HT-29 (cell line): ENCODE results near the gene HEY2. TPM values are rescaled to one million over a fixed set of nuclear protein-coding genes. Genes with fewer than 3 reads are reported as not detected.
"Not testable (repeated sequence)": the region's sequence is repeated elsewhere in the genome, so short reads cannot be mapped to it uniquely, and the experiment has no call there.

ENCODE experiments used
- DNase-seq: peaks from one replicate; pipeline ENCODE4 v3.0.0-alpha.2; 2015; ENCODE audit warnings: low spot score
- total RNA-seq: library from RNA; depleted of rRNA; stranded (reverse); fragments of >200 nt; shearing (Covaris generic); gene quantifications from 2 replicates; pipeline ENCODE4 v1.2.3, GENCODE V29; 2014

Gene HEY2
- total RNA-seq, 1 experiment from 2014 or later = 0.08 TPM

DNA sequence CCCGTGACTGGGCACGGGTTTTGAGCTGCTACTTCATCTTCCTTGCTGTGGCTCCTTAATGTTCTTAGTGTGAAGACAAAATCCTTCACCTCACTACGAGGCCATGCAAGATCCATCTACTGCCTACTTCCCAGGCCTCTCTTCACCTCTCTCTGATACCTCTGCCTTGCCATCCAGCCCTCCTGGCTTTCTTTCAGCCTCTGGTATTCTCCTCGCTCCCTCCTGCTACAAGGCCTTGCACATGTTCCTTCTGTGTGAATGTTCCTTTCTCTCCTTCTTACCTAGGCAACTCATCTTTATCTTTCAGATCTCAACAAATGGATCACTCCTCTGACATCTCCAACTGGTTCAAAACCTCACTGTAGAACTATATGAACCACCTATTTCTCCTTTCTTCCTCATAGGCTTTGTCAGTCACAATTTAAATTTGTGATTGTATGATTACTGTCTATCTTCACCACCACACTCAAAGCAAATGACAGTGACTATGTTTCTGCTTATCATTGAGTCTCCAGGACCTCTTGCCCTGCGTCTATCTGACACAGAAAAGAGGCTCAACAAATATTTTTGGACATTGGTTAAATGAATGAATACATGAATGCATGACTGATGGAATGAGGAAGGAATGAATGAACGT, 19.8 kb downstream of the HEY2 start:
- no peak for DNase-seq

DNA sequence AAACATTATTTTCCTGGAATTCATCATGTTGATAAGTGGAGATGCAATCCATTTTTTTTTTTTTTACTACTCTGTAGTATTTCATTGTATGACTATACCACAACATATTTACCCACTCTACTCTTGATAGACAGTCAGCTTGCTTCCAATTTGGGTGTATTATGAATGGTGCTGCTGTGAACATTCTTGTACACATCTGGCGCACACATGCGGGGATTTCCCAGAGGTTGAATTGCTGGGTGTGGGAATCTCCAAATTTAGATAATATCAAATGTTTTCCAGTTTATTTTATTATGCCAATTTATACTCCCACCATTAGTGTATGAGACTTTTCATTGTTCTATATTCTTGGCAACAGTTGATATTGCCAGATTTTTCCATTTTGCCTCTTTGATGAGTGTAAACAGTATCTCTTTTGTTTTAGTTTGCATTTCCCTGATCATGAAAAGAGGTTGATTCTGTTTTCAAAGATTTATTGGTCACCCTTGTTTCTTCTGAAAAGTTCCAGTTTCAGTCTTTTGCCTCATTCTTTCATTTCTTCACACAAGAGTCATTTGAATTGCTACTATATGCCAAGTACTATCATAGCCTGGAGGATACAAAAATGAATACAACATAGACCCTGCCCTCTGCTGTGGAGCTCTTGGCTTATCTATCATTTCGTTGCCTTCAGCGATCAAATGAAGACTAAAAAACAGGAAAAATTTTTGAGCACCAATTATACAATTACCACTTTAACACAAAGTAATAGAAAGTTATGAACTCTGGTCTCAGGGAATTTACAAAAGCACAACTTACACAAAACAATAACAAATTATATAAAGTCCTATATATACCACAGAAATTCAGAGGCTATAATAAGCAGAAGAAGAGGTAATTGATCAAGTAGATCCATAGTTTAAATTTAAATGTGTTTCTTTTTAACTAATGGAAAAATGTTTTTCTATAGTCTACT, 24.2 kb downstream of the HEY2 start:
- DNase-seq = no peak

DNA sequence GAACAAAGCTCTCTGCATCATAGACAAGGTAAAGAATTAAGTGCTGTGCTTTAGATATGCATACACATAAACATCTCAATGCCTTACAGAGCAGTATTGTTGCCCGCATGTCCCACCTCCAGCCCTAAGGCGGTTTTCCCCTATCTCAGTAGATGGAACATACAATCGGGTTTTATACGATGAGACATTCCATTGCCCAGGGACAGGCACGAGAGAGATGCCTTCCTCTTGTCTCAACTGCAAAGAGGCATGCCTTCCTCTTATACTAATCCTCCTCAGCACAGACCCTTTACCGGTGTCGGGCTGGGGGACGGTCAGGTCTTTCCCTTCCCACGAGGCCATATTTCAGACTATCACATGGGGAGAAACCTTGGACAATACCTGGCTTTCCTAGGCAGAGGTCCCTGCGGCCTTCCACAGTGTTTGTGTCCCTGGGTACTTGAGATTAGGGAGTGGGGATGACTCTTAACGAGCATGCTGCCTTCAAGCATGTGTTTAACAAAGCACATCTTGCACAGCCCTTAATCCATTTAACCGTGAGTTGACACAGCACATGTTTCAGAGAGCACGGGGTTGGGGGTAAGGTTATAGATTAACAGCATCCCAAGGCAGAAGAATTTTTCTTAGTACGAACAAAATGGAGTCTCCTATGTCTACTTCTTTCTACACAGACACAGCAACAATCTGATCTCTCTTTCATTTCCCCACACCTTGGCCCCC, 26.8 kb downstream of the HEY2 start:
- DNase-seq = not testable (repeated sequence)

DNA sequence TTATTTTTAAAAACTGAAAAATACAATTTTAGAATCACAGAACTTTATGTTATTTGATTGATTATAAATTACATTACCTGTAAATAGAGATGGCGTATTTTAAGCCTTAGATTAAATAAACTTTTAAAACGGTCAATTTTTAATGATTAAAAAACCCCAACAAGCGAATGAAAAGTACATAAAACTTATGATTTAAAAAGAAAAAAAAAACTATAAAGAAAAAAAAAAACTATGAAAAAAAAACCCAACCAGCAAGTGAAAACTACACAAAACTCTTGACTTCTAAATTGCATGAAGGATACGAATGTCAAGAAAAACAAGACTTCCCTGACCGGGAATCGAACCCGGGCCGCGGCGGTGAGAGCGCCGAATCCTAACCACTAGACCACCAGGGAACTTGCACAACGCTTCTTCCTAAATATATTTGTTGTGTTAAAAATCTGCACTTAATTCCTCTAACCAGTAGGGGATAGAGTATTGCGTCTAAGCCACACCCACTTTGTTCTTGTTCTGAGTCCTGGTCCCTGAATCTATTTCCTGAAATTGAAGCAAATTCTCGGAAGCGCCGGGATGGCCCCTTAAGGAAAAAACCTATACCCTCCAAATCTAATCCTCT, 30.6 kb downstream of the HEY2 start:
- DNase-seq = peak; percentile 97

DNA sequence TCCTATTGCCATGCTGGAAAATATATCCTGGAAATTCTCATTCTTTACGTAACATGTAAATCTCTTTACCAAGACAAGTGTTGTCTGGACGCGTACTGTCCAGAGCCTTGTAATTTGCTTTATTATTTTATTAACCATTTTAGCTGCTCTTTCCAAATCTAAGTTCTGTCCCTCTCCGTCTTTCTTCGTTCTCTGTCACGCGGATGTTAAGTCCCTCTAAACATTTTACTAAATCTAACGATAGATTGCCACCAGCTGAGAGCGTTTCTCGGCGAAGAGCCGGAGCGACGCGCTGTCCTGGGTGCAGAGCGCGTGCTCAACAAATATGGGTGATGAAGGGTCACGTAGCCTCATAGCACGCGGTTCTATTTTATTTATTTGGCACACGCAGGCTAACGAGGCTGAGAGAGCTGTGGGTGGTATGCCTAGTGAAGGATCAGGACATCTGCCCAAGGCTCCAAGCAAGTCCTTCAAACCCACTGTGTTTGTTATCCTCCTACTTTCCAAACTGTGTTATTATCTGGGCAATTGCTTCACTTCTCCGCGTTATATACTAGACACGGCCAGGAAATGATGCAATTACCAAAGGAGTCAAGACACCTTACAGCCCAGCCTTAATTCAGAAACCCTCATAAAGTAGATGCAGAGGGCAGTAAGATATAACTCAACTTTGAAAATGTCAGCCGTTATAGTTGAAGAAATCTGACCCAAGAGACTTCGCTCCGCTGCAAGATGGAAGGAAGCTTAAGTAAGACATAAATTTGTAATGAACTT, 31.3 kb downstream of the HEY2 start:
- DNase-seq = peak; percentile 87

DNA sequence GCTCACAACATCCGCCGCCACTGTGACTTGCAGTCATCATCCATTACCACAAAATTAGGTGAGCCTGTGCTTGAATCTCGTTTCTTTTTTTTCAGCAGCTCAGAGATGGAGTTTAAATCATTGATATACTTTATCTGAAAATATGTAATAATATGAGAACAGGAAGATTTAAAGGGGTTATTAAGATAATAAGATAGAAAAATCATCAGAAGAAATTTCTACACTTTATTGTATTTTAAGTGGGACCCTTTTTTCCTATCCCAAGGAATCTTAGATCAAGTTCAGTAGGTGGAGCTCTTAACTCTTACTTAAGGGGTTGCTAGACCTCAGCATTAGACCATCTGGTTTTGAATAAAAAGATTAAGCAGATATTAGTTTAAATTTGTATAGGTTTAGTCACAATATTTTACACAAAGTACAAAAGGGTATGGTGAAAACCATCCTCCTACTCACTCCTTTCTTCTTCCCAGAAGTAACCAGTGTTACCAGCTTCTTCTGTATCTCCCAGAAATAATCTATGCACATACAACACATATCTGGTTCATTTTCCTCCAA, 32.0 kb downstream of the HEY2 start:
- DNase-seq = no peak

DNA sequence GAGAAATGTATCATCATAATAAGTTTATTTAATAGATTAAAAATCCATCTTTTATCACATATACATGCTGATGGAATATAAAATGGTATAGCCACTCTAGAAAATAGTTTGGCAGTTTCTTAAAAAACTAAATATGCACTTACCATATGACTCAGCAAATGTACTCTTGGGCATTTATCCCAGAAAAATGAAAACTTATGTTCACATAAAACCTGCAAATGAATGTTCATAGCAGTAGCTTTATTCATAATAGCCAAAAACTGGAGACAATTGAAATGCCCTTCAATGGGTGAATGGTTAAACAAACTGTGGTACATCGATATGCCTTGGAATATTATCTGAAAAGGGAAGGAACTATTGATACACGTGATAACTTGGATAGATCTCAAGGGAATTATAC, 34.9 kb downstream of the HEY2 start:
- no peak for DNase-seq

DNA sequence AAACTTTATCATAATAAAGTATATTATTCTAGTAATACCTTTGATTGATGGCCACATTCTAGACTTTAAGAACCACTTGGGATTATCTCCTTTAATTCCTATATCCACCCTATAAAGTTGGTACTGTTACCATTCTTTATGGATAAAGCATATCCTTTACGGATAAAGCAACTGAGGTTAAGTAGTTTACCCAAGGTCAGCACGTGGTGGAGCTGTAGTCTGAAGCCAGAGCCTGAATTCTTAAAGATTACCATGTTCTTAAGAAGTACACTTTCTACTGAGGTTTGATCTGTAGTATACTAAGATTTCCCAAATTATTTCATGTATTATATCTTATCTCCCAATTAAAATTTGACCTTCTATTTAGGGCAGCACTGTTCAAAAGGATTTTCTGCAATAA, 38.4 kb downstream of the HEY2 start:
- DNase-seq = peak; percentile 48

DNA sequence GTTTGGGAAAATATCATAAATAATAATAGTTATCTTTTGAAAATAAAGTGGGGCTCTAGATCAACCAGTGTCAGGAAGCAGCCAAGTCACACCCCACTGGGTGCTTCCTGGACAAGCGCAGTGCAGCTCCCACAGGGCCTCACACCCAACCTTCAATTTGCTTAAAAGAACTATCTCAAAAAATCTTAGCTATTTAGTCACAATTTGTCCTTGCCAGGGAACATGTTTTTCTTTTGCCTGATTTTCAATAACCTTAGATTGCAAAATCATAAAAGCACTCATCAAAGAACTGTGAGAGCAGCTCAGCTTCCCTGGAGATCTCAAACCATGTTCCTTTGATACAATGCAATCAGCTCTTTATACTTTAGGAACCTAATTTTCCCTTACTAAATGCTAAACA, 39.7 kb downstream of the HEY2 start:
- no peak for DNase-seq

DNA sequence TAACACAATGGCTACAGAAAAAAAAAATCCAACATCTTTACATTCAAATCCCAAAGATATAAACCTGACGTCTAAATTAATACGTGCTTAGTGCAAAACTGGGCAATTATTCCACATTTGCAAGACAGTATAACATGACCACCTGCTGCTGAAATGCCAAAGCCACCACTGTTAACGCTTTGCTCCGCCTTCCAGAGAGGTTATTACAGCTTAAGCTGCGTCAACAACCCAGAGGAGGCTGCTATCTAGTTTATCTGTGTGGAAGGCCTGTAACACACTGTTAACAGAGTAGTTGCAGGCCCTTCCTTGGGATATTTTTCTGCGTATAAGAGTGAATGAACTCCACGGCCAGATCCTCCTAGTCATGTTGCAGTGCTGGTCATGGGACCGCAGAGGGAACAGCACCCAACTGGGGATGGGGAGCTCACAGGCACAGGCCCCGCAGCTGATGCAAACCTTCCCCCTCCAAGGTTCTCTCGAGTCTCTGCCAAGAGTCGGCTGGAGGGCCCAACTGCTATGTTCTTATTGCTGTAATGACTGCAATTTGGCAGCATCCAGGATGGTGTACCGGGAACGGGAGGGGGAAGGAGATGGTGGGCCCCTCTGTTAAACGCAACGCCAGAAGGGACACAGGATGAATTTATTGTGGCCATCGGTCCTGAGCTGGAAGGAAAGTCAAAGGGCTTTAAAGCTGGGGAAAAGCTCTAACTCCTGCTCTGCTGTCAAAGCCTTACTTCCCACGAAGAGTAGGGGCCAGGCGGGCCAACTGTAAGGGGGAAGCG, 40.3 kb downstream of the HEY2 start:
- DNase-seq = peak; percentile 57

DNA sequence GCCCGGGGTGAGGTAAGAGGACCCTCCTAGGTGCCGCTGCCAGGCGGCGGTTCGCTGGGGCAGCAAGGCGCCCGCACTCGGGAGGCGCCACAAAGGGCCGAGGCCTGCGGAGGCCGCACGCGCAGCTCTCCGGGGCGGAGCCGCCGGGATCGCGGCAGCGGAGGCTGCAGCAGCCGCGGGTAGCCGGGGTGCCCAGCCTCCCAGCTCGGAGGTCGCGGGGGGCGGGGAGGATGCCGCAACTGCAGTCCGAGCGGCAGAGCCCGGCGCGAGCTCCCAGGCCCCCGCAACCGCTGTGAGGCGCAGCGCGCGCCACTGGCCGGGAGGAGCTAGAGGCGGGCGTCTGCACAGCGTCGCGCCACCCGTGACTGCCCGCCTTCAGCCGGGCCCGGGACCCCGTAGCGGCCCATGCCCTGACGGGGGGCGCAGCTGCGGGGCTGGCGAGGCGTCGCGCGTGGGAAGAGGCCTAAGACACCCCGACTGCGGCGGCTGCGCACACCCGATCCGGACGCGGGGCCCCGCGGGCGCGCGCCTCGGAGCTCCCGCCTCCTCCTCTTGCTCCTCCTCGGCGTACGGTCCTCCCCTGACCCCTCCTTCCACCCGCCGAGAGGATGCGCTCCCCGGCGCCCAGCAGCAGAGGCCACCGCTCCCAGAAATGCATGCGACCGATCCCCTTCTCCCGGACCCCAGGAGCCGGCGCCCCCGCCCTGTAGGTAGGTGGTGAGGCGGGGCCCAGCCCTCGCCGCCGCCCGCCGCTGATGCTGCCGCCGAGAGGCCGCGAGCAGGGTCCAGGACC, 41.1 kb downstream of the HEY2 start, which contains the start of gene NCOA7:
TSS of gene NCOA7 (plus strand) at position 603 of the 793 bp plus-strand sequence. CDS start 24,395 bp downstream, outside the sequence.
- peak; percentile 63 for DNase-seq

DNA sequence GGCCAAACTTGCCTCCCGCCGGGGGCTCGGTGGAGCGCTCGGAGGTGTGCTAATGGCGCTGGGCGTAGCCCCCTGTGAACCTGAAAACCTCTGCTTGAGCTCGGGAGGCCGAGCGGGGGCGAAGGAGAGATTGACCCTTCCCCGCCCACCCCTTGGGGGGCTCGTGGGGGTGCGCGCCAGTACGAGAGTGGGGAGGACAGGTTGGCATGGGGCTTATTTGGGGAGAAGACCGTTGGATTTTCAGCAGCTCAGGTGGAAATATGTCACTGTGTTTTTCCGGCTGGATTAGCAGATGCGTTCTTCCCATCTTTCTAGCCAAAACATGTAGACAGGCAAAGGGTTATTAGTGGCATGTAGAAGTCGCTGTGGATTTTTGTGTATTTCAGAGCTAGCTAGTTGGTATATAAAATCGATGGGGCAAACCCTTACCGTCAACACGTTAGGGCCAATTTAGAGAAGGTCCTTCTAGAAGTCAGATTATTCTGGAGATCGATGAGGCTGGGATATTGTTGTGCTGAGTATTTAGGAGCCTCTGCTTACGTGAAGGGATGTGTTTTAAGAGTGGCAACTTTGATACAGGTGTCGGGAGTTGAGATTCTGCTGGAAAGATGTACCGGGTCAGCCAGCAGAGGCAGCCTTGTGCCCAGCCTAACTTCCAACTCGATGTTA, 41.9 kb downstream of the HEY2 start:
- DNase-seq = peak; percentile 67

DNA sequence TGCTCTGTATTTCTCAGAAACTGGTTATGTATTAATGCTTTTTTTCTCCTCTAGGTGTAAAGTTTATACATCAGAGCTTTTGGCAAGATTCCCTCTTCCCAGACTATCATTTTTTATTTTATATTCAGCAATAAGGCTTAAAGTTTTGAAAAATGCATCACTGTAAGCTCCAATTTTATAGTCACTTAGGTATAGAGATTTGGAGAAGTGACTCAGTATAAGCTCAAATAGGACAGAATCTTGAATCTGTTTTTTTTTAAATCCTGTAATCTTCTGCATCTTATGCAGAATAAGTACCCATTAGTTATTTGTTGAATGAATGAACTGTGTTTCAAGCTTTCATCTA, 42.4 kb downstream of the HEY2 start:
- DNase-seq = no peak

DNA sequence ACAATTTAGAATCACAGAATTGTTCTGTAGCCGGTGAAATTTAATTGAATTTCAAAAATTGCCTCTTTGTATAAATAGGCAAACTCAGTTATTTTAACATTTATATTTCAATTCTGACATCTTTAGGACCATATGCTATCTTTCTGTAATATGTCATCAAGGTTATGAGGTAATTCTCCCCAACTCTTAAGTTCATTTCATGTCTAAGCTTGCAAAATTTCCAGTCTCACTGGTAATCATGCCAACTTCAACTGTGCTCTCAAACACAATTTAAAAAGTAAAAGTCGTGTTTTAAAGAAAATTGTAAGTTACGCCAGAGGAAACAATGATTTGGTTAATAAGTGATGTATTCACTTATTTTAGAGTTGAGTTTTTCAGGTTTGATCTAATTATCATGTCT, 42.7 kb downstream of the HEY2 start:
- DNase-seq = no peak

DNA sequence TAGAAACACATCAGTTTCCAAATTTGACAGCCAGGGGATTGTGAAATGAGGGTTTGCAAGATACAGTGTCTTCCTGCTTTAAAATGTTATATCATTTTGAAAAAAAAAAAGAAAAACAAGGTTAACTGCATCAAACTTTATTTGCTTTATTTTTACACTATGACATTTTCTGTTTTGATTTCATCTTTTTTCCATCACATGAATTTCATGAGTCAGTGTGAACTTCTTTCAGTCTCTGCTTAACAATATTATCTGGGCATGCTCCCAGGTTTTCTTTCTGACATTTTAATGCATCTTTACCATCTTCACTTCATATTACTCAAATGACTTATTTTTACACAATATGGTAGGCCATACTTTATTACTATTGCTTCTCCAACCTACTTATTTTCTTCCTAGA, 43.2 kb downstream of the HEY2 start:
- no peak for DNase-seq

DNA sequence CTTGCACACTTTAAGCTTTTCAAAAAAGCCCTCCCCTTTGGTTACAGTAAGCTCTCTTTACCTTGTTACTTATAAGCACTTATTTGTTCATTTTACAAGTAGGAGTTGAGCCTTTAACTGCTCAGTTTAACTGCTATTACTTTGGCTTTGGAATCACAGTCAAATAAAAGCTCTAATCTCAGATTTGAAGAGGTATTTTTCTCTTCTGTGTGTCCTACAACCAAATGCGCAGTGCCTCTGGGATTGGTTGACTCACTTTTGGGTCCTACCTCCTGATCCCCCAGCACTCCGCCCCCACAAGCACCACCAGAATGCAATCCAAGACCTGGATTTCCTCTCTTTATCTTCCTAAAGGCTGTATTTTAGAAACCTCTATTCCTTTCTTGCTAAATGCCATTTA, 43.8 kb downstream of the HEY2 start:
- no peak for DNase-seq

DNA sequence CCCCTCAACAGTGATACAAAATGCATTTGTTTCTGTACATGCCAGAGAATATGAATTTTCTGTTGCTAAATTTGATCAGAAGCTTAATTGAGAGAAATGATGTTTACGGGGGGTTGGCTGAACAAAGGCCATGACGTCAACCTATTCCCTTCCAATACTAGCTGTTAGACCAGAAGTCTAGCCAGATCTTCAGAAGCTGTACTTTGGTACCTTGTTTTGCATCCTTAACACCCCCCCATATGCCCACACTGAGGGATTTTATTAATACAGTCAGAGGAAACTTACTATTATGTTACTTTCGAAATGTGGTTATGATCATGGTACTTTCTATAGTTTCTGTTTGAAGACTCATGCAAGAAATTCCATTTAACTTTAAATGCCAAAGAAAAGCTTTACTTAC, 44.4 kb downstream of the HEY2 start:
- DNase-seq = peak; percentile 28

DNA sequence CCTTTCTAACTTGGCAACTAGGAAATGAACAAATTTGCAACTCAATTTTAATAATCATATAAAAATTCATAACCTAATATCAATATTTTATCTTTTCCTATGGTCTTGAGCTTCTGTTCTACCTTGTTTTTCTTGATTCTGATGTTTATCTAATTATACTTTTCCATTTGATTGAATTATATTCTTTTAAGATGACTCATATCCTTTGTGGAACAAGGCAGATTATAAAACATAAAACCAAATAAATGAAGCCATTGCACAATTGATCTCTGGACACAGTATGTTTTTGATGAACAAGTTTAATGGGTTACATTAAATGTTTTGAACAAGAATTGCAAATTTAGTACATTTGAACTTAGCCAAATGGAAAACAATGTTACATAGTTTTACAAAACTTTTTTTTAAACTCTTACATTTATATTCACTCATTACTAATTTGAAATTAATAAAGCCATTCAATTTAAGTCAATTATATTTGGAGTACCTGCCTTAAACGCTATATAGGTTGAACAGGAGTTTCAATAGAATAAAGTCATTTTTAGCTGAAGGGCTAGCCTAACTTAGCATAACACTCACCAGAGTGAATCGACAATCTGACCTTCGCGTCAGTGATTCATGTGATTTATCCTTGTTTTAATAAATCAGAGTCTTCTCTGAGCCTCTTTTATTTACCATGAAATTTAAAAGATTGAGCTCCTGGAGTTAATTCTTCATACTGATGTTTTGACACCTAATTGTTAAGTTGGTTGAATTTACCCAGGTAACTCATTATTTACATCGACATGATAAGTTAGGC, 45.1 kb downstream of the HEY2 start:
- DNase-seq = peak; percentile 35
